Fibroblast of pulmonary artery (primary cell): ENCODE data around the gene C11orf98.

ENCODE experiments used
- DNase-seq: peaks from one replicate; pipeline ENCODE4 v3.0.0-alpha.2; 2010; ENCODE audit warnings: low read depth
- H3K4me3 ChIP-seq: replicated peaks from 2 replicates; pipeline ENCODE4 v1.5.1; 2011; ENCODE audit warnings: low read depth, mild to moderate bottlenecking, control low read depth, low read length, moderate library complexity
- TF ChIP-seq, protein P1 (sequence below): IDR thresholded peaks from 2 replicates; pipeline ENCODE4 v1.5.1; 2011; ENCODE audit warnings: mild to moderate bottlenecking, control low read depth, low read length, inconsistent platforms; ENCODE audit errors: missing control alignments

The C11orf98 gene

DNA sequence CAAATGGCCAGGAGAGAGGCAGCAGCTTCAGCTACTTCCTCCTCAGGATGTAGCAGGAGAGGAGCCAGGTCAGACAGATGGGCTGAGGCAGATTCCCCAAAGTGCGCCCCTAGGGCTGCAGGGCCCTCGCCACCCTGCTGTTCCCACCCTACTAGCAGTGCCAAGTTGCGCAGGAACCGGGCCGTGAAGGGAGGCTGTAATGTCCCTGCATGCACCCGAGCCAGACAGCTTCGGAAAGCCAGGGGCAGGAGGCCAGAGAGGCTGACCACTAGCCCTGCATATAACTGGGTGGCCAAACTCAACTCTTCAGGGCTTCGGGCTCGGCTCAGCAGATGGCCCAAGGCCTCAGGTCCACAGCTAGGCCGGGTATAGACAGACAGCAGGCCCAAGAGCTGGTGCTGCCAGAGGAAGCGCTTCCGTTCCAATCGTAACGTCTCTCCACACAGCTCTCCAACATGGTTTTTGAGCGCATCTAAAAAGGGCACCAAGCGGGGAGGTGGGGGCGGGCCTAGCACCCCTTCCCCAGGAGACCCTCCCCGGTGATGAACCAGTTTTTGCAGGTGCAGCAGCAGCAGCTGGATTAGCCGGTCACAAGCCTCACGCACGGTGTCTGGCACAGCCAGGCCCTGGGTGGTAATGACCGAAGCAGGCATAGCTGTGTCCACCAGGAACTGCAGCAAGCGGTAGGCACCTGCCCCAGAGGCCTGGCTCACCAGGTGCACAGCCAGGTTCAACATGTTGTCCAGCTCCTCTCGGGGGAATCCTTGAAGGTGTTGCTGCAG, 16.6 kb downstream of the C11orf98 start:
- no peak overlapping the region for H3K4me3 ChIP-seq
- TF ChIP-seq, protein P1, sequence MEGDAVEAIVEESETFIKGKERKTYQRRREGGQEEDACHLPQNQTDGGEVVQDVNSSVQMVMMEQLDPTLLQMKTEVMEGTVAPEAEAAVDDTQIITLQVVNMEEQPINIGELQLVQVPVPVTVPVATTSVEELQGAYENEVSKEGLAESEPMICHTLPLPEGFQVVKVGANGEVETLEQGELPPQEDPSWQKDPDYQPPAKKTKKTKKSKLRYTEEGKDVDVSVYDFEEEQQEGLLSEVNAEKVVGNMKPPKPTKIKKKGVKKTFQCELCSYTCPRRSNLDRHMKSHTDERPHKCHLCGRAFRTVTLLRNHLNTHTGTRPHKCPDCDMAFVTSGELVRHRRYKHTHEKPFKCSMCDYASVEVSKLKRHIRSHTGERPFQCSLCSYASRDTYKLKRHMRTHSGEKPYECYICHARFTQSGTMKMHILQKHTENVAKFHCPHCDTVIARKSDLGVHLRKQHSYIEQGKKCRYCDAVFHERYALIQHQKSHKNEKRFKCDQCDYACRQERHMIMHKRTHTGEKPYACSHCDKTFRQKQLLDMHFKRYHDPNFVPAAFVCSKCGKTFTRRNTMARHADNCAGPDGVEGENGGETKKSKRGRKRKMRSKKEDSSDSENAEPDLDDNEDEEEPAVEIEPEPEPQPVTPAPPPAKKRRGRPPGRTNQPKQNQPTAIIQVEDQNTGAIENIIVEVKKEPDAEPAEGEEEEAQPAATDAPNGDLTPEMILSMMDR, result no peak
- no peak for DNase-seq

DNA sequence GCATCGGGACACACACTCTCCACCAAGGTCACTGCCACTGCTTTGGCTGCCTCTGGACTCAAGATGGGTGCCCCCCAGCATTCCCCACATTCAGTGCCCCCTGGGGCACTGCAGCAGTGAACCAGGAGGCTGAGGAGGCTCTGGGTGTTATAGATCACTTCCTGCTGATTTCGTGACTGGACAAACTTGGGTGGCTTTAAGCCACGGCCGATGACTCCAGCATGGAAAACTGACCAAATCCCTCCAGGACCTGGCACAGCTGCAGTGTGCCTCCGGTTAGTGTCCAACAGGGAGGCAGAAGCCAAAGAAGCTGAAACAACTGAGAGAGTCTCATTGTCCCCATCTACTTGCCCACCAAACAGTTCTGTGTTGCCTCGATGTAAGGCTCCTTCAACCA, 17.4 kb downstream of the C11orf98 start:
- H3K4me3 ChIP-seq, result no peak overlapping the region
- DNase-seq, result no peak
- TF ChIP-seq, protein P1, result no peak

DNA sequence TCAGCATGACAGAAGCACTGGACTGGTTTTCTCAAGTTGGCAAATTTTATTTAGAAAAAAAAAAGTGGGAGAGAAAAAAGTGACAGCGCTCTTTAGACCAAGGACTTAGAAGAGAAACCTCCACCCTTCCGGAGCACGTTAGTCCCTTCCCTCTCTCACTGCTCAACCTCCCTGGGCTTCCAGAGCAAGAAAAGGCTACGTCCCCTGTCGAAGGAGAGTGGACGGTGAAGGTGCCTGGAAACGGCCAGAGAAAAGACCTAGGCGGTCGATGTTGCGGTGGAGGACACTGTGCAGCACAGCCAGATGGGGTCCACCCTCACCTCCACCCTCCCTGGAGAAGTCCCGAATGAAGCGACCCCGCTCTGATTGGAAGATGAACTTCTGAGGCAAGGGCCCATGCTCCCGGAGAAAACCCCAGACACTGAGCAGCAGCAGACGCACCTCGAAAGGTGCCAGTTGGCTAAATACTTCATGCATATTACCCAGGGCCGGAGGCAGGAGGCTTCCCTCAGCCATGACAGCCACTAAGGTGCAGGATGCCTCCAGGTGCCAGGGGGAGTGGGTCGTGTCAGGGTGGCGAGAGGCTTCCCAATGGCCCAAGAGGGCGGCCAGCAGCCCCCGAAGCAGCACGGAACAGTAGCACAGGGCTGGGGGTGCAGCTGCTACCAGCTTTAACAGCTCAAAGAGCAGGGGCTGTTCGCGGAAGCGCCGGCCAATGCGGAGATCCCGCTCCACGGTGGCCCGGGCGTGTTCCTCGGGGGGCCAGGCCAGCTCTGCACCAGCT, 18.0 kb downstream of the C11orf98 start:
- no peak for DNase-seq
- no peak overlapping the region for H3K4me3 ChIP-seq
- TF ChIP-seq, protein P1, result no peak

DNA sequence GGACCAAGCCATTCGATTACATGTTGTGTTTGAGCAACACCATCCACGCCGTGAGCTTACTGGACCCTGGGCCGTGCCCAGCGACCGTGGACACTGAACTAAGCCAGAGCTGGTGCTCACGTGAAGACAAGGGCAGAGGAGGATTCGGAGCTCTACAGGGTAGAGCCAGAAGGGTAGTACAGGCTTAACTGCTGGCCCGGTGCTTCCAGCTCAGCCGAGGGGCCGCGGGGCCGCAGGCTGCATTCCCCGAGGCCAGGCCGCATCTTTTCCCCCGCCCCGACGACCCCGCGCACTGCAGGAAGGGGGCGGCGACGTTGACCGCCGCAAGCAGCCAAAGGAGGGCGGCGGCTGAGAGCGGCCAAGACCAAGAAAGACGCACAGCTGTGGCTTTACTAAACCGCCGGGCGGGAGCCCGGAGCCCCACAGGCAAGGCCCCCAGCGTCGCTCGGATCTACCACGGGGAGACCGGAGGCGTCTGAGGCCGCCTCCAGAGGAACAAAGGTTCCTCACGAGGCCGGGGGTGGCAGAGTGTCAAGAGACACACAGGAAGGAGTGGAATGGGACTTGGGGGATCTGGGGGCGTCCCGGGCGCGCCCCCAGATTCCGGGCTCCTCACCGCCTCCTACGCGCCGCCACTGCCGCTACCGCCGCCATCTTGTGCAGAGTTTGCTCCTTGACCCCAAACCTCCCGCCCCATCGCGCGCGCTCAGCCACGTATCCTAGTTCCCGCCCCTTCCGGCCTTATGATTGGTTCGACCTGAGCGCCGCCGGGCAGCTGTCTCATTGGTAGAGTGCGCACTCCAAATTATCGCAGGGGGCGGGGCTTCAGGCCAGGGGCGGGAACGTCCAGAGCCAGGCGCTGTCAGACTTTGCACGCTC, 18.8 kb downstream of the C11orf98 start, which contains the start of gene GANAB:
Gene GANAB, minus strand, starts transcription at position 668 of the 879 bp plus-strand sequence. Its CDS starts 14 bp downstream, at position 654.
- peak; percentile 97 for DNase-seq
- TF ChIP-seq, protein P1, result no peak
- H3K4me3 ChIP-seq, result peak within 1 kb of the TSS; percentile 92

DNA sequence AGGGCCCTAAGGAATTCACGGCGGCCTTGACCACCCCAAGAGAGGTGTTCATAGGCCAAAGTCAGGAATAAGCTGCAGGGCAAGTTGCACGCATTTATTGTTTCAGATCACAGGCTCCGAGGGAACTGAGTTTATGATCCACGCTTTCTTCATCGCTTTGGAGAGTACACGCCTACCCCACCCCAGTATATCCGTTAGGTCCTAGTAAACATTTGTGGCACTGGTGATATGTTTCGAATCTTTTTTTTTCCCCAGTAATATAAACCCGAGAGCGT, 19.4 kb downstream of the C11orf98 start:
- peak overlapping the region; percentile 92 for H3K4me3 ChIP-seq
- TF ChIP-seq, protein P1, result no peak

DNA sequence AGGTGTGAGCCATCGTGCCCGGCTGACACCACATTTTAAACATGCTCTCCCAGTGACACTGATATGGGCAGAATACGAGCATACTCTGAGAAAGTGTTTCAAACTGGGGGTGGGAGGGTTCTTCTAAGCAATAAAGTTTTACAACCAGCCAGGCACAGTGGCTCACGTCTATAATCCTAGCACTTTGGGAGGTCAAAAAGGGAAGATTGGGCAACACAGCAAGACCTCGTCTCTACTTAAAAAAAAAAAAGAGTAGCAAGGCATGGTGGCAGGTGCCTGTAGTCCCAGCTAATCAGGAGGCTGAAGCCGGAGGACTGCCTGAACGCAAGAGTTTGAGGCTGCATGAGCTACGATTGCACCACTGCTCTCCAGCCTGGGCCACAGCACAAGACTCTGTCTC, 20.8 kb downstream of the C11orf98 start:
- TF ChIP-seq, protein P1, result no peak
- H3K4me3 ChIP-seq, result no peak overlapping the region
- DNase-seq, result no peak

More for the DNA sequence above, 19.4 kb downstream of the C11orf98 start:
- no peak for DNase-seq
